HCT116 (cell line): ENCODE results near the gene BAHCC1. TPM values are rescaled to one million over a fixed set of nuclear protein-coding genes. Genes with fewer than 3 reads are reported as not detected.

Experiments used
- ATAC-seq: fragments of 200-7000 bp; cut with Tn5 transposase; 2 replicates; pipeline ENCODE4 v1.9.1; 2020; ENCODE audit warnings: mild to moderate bottlenecking, moderate library complexity
- BruUV-seq: library from RNA; stranded (reverse); fragments of 400-500 nt; replicated peaks from 2 replicates; lab custom pipeline; 2021; lab: Mats Ljungman, UMichigan
- CTCF ChIA-PET: fragments of 300-600 bp; sonication (Branson Sonifier 250); formaldehyde crosslinking; loops from one replicate; lab custom pipeline; 2021; ENCODE audit warnings: antibody characterized with exemption; lab: Charles Lee
- POLR2A ChIA-PET: fragments of 300-600, 350-600 bp; sonication (Branson Sonifier 250); formaldehyde crosslinking; loops from one replicate; lab custom pipeline; 2021; ENCODE audit warnings: antibody characterized with exemption; lab: Charles Lee
- RAD21 ChIA-PET, 2 experiments: fragments of 300-600 bp; sonication (Branson Sonifier 250); formaldehyde crosslinking; loops; one replicate each; lab custom pipeline; 2023; ENCODE audit warnings: low total read pairs in 2 of 2; ENCODE audit not compliant: uncharacterized antibody in 2 of 2, unreplicated experiment in 2 of 2, low non-redundant PET in 1 of 2; lab: Charles Lee
- DNase-seq: peaks from one replicate; pipeline ENCODE4 v3.0.0-alpha.2; 2010; ENCODE audit warnings: low read depth, low spot score
- H2AFZ ChIP-seq: fragments of 200-600 bp; shearing (Covaris generic), sonication (generic); 2 replicates; pipeline ENCODE4 v1.6.1; 2017; ENCODE audit warnings: low read depth, mixed run types, mixed read lengths, antibody characterized with exemption, low read length; ENCODE audit not compliant: poor library complexity, severe bottlenecking
- H3K27ac ChIP-seq: 2 replicates; pipeline ENCODE4 v1.5.1; 2012; ENCODE audit warnings: low read depth, low read length
- H3K27me3 ChIP-seq: fragments of 200-600 bp; sonication (generic); 2 replicates; pipeline ENCODE4 v1.6.1; 2016; ENCODE audit warnings: mixed run types, low read length, mixed read lengths; ENCODE audit not compliant: insufficient read depth
- H3K36me3 ChIP-seq, 2 experiments: fragments of 200-500 bp in 1 of 2; fragments of 200-600 bp in 1 of 2; sonication (Bioruptor generic) in 1 of 2; sonication (generic) in 1 of 2; 2 replicates each; pipeline versions ENCODE4 v1.5.1 to v1.6.1; 2014 to 2016; ENCODE audit warnings: low read length in 2 of 2, inconsistent platforms in 1 of 2, mixed read lengths in 1 of 2, mixed run types in 1 of 2; ENCODE audit not compliant: insufficient read depth in 2 of 2, control insufficient read depth in 1 of 2
- H3K4me1 ChIP-seq, 2 experiments: fragments of 200-600 bp in 1 of 2; sonication (generic) in 1 of 2; 2 replicates each; pipeline versions ENCODE4 v1.5.1 to v1.6.1; 2012 to 2017; ENCODE audit warnings: low read length in 2 of 2, inconsistent platforms in 1 of 2, mild to moderate bottlenecking in 1 of 2, mixed read lengths in 1 of 2, mixed run types in 1 of 2, moderate library complexity in 1 of 2; ENCODE audit not compliant: insufficient read depth in 2 of 2, control insufficient read depth in 1 of 2
- H3K4me2 ChIP-seq: fragments of 200-600 bp; sonication (generic); 2 replicates; pipeline ENCODE4 v1.6.1; 2017; ENCODE audit warnings: mixed run types, low read length, mixed read lengths
- H3K4me3 ChIP-seq, 2 experiments: fragments of 200-600 bp in 1 of 2; sonication (generic) in 1 of 2; replicated peaks in 1 of 2; 2 replicates each; pipeline ENCODE4 v1.5.1; 2011 to 2016; ENCODE audit warnings: low read length in 2 of 2, control low read depth in 1 of 2, low read depth in 1 of 2, mild to moderate bottlenecking in 1 of 2, mixed read lengths in 1 of 2, mixed run types in 1 of 2
- H3K79me2 ChIP-seq: fragments of 200-600 bp; sonication (generic); 2 replicates; pipeline ENCODE4 v1.6.1; 2017; ENCODE audit warnings: mild to moderate bottlenecking, mixed run types, low read length, moderate library complexity, mixed read lengths; ENCODE audit not compliant: insufficient read depth
- H3K9ac ChIP-seq: fragments of 200-600 bp; sonication (generic); 2 replicates; pipeline ENCODE4 v1.6.1; 2016; ENCODE audit warnings: low read length, mixed read lengths
- H3K9me2 ChIP-seq: fragments of 200-600 bp; sonication (generic), shearing (Covaris generic); 2 replicates; pipeline ENCODE4 v1.6.1; 2017; ENCODE audit warnings: mixed run types, mild to moderate bottlenecking, moderate library complexity; ENCODE audit not compliant: insufficient read depth
- H3K9me3 ChIP-seq, 2 experiments: fragments of 200-500 bp in 1 of 2; fragments of 200-600 bp in 1 of 2; sonication (Bioruptor generic) in 1 of 2; sonication (generic) in 1 of 2; 2 replicates each; pipeline ENCODE4 v1.6.1; 2014 to 2017; ENCODE audit warnings: low read length in 2 of 2, mixed read lengths in 2 of 2, inconsistent platforms in 1 of 2, low read depth in 1 of 2, mild to moderate bottlenecking in 1 of 2, mixed run types in 1 of 2, moderate library complexity in 1 of 2; ENCODE audit not compliant: control insufficient read depth in 1 of 2, insufficient read depth in 1 of 2
- H4K20me1 ChIP-seq: fragments of 200-600 bp; sonication (generic), shearing (Covaris generic); 2 replicates; pipeline ENCODE4 v1.6.1; 2017; ENCODE audit warnings: mixed run types, mild to moderate bottlenecking, moderate library complexity; ENCODE audit not compliant: insufficient read depth
- ELF1 ChIP-seq: IDR thresholded peaks from 2 replicates; pipeline ENCODE4 v1.6.1; 2012; ENCODE audit warnings: low read depth, borderline replicate concordance
- POLR2AphosphoS5 ChIP-seq: IDR thresholded peaks from 2 replicates; pipeline ENCODE4 v1.6.1; 2011; ENCODE audit warnings: mild to moderate bottlenecking, low read depth, low read length, moderate library complexity
- TCF7L2 ChIP-seq: IDR thresholded peaks from 2 replicates; pipeline ENCODE4 v1.7.0; 2011; ENCODE audit warnings: borderline replicate concordance, inconsistent platforms; ENCODE audit not compliant: insufficient read depth, insufficient read length; ENCODE audit errors: extremely low read depth
- YY1 ChIP-seq: IDR thresholded peaks from 2 replicates; pipeline ENCODE4 v1.6.1; 2011; ENCODE audit warnings: low read length, low read depth, moderate library complexity, mild to moderate bottlenecking; ENCODE audit not compliant: insufficient replicate concordance; ENCODE audit errors: extremely low read depth
- intact Hi-C: fragments of 100-400 bp; cut with micrococcal nuclease; formaldehyde crosslinking; loops from 2 replicates; pipeline ENCODE4 v1.10.0; 2022
- total RNA-seq: library from RNA; stranded (reverse); gene quantifications from one replicate; pipeline ENCODE4 v1.2.1, GENCODE V29; 2021; ENCODE audit not compliant: unreplicated experiment

The BAHCC1 gene
- total RNA-seq, 1 experiment from 2014 or later, result 45.2 TPM

- TF ChIP-seq YY1, result peak; percentile 77
- no peak for TF ChIP-seq ELF1
Measured at GRCh38 chr17:81379523-81379942, 15.7 kb upstream of the BAHCC1 start (continued).

DNA sequence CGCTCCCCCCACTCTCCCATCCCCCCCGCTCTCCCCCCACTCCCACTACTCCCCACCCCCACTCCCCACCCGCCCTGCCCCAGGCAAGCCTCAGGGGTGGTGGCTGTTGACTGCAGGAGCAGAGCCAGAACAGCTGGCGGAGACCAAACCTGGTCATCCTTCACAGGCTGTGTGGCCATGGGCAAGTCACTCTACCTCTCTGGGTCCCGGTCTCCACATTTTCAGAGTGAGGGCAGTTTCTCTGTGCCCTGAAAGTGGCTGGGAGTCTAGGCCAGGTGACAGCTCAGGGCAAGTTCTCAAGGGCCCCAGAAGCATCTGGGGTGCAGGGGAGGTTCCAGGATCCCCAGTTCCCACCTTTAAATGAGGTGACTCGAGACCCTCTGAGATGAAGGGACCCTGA is 15.1 kb upstream of the BAHCC1 start:
- no peak overlapping the region for H3K4me3 ChIP-seq
- intact Hi-C loops, result no loop called here
- peak overlapping the region; percentile 26 for H3K4me2 ChIP-seq
- no peaks in the 10 kb centered on the region for H3K9me2 ChIP-seq
- no peaks in the 10 kb centered on the region for H3K27me3 ChIP-seq
- ATAC-seq (peak; percentile 17; the same call in 1 of the 2 replicates), DNase-seq (no peak)
- peaks cover 10 to 19% of the 10 kb centered on the region in 2 experiments for H3K4me1 ChIP-seq
- no peak overlapping the region for H3K27ac ChIP-seq
- no peak overlapping the region for H2AFZ ChIP-seq
- TF ChIP-seq TCF7L2 (no peak), POLR2AphosphoS5 (no peak)
- H3K9ac ChIP-seq, result no peak overlapping the region
- no peaks in the 10 kb centered on the region for H3K9me3 ChIP-seq
- RAD21 ChIA-PET, result interaction anchor here (0.8 to 1.1 kb wide), 2 partner anchors 15 to 71 kb away, joined by 3 to 5 read pairs; partner anchors contain the start of gene BAHCC1 (in 1 of the 2)
- POLR2A ChIA-PET, result interaction anchor here (0.6 to 1.7 kb wide), 19 partner anchors 10 to 129 kb away, joined by 3 to 15 read pairs (median 4); partner anchors contain the start of genes BAHCC1 and SLC38A10
- no TSS peak for BruUV-seq
- CTCF ChIA-PET, result interaction anchor here (0.8 to 1.1 kb wide), 2 partner anchors 39 to 92 kb away, joined by 3 to 5 read pairs; no protein-coding TSS in a partner anchor
- no peaks in the 10 kb centered on the region for H3K36me3 ChIP-seq
- H4K20me1 ChIP-seq, result no peaks in the 10 kb centered on the region
- no peaks in the 10 kb centered on the region for H3K79me2 ChIP-seq
